Activated CD8-positive, alpha-beta T cell treated with anti-CD3 and anti-CD28 coated beads for 36 hours (primary cell): ENCODE results near the gene CASKIN1. TPM values are rescaled to one million over a fixed set of nuclear protein-coding genes. Genes with fewer than 3 reads are reported as not detected.

Experiments
- ATAC-seq: fragments of 200-7000 bp; cut with Tn5 transposase; one replicate; pipeline ENCODE4 v1.10.0; 2021; ENCODE audit warnings: mild to moderate bottlenecking, moderate library complexity
- CTCF ChIA-PET: fragments of 350-600 bp; sonication (Branson Sonifier 250); formaldehyde crosslinking; loops from one replicate; lab custom pipeline; 2021; ENCODE audit warnings: antibody characterized with exemption; lab: Charles Lee
- POLR2A ChIA-PET: fragments of 350-600 bp; sonication (Branson Sonifier 250); formaldehyde crosslinking; loops from one replicate; lab custom pipeline; 2021; ENCODE audit warnings: antibody characterized with exemption; lab: Charles Lee
- DNase-seq: peaks from one replicate; pipeline ENCODE4 v3.0.0-alpha.2; 2020
- H3K27ac Mint-ChIP-seq: one replicate; pipeline ENCODE4 v1.8.0; 2021; ENCODE audit warnings: mild to moderate bottlenecking, mixed read lengths
- H3K27me3 Mint-ChIP-seq: one replicate; pipeline ENCODE4 v1.8.0; 2021; ENCODE audit warnings: mixed read lengths
- H3K36me3 Mint-ChIP-seq: one replicate; pipeline ENCODE4 v1.8.0; 2021; ENCODE audit warnings: low read depth, mixed read lengths
- H3K4me1 Mint-ChIP-seq: one replicate; pipeline ENCODE4 v1.8.0; 2021; ENCODE audit warnings: low read depth, mixed read lengths
- H3K4me3 Mint-ChIP-seq: one replicate; pipeline ENCODE4 v1.8.0; 2021; ENCODE audit warnings: mild to moderate bottlenecking, moderate library complexity, mixed read lengths
- H3K9me3 Mint-ChIP-seq: one replicate; pipeline ENCODE4 v1.8.0; 2021; ENCODE audit warnings: mixed read lengths
- intact Hi-C: fragments of 100-400 bp; cut with micrococcal nuclease; formaldehyde crosslinking; loops from one replicate; pipeline ENCODE4 v1.10.0; 2022
- total RNA-seq, 2 experiments: library from RNA; stranded (reverse); gene quantifications; one replicate each; pipeline ENCODE4 v1.2.3, GENCODE V29; 2021
- TF ChIP-seq, protein P1 (sequence below): fragments of 200-600 bp; IDR thresholded peaks from one replicate; pipeline ENCODE4 v1.8.0; 2022; ENCODE audit warnings: antibody characterized with exemption, mild to moderate bottlenecking

CASKIN1 gene
- total RNA-seq, 2 experiments from 2014 or later, result 4.4 to 7.2 TPM

DNA sequence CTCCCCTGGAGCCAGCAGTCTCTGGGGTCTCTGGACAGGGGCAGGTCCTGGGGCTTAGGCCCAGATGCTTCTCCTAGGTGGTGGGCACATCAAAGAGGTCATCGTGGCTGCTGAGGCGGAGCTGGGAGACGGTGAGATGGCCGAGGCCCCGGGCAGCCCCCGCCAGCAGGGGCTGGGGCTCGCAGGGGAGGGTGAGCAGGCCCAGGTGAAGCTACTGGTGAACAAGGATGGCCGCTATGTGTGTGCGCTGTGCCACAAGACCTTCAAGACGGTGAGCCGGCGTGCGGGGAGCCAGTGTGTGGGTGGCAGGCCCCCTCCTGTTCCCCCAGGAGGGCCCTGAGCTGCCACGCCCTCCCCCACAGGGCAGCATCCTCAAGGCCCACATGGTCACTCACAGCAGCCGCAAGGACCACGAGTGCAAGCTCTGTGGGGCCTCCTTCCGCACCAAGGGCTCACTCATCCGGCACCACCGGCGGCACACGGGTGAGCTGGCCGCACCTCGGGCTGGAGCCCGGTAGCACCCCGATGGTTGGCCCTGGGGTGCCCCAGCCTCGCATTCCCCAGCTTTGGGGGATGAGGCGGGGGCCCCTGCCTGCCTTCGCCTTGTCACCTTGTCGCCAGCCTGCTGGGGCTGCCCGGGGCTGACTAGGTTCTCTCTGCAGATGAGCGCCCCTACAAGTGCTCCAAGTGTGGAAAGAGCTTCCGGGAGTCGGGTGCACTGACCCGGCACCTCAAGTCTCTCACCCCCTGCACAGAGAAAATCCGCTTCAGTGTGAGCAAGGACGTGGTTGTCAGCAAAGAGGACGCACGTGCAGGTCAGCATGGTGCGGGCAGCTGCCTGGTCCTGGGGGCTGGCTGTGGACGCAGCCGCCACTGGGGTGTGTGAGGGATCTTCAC lies 35.9 kb upstream of the CASKIN1 start:
- DNase-seq (no peak), ATAC-seq (no peak)
- TF ChIP-seq, protein P1, sequence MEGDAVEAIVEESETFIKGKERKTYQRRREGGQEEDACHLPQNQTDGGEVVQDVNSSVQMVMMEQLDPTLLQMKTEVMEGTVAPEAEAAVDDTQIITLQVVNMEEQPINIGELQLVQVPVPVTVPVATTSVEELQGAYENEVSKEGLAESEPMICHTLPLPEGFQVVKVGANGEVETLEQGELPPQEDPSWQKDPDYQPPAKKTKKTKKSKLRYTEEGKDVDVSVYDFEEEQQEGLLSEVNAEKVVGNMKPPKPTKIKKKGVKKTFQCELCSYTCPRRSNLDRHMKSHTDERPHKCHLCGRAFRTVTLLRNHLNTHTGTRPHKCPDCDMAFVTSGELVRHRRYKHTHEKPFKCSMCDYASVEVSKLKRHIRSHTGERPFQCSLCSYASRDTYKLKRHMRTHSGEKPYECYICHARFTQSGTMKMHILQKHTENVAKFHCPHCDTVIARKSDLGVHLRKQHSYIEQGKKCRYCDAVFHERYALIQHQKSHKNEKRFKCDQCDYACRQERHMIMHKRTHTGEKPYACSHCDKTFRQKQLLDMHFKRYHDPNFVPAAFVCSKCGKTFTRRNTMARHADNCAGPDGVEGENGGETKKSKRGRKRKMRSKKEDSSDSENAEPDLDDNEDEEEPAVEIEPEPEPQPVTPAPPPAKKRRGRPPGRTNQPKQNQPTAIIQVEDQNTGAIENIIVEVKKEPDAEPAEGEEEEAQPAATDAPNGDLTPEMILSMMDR, result no peak
- peaks cover 2% of the 10 kb centered on the region for H3K4me1 Mint-ChIP-seq
- intact Hi-C loops, result no loop called here
- no peak overlapping the region for H3K4me3 Mint-ChIP-seq
- peaks cover 30% of the 10 kb centered on the region for H3K36me3 Mint-ChIP-seq
- H3K9me3 Mint-ChIP-seq, result no peaks in the 10 kb centered on the region
- no peaks in the 10 kb centered on the region for H3K27me3 Mint-ChIP-seq
- H3K27ac Mint-ChIP-seq, result no peak overlapping the region
- POLR2A ChIA-PET, result interaction anchor here (0.8 to 3.4 kb wide), 3 partner anchors 17 to 21 kb away, joined by 3 to 19 read pairs (median 5); partner anchors contain the start of gene ECI1
- CTCF ChIA-PET, result no interaction called here

DNA sequence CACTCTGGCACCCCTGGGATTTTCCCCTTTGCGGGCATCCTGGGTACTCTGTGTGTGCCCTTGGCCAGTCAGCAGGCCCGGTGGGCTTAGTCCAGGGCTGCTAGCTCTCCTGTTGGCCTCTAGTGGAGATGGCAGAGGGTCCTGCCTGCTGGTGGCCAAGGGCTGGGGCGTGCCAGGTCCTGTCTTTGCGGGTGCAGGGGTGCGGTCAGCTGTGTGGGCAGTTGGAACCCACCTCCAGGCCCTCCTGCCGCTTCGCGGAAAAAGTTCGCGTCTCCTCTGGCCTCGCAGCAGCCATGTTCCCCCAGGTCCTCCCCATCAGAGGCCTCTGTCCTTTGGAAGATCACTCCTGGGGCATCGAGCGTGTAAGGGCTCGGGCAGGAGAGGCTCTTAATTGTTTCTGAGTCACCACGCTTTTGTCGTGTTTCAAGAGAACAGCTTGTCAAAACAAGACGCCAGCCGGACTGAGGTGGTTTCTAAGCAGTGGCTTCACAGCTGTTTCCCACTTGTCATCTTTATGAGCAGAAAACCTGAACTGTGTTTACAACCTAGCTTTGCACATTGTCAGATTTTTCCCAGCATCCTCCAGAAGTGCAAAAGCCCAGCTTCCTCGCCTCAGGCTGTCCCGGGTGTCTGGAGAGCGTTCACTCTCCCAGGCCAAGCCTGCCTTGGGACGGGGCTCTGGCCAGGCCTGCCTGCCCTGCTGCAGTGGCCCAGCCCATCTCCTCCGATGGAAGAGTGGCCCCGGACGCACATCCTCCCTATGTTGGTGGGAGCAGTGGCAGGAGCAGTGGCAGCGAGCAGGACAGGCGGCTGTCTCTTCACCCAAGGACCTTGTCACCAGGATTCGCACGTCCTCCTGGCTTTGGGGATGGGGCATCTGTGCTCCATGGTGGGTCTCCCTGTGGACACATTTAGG lies 34.9 kb upstream of the CASKIN1 start:
- H3K4me3 Mint-ChIP-seq, result no peak overlapping the region
- no peaks in the 10 kb centered on the region for H3K27me3 Mint-ChIP-seq
- peaks cover 2% of the 10 kb centered on the region for H3K4me1 Mint-ChIP-seq
- intact Hi-C loops, result no loop called here
- no peaks in the 10 kb centered on the region for H3K9me3 Mint-ChIP-seq
- ChIA-PET POLR2A (interaction anchor here (1.2 to 3.4 kb wide), 3 partner anchors 20 to 76 kb away, joined by 4 to 19 read pairs (median 4); partner anchors contain the start of genes BRICD5, ECI1 and TRAF7), CTCF (no interaction called here)
- no peak overlapping the region for H3K27ac Mint-ChIP-seq
- H3K36me3 Mint-ChIP-seq, result peaks cover 30% of the 10 kb centered on the region
- ATAC-seq, result no peak
- TF ChIP-seq, protein P1, result no peak
- no peak for DNase-seq

- no peak for ATAC-seq
- TF ChIP-seq, protein P1, result no peak
- peaks cover 5% of the 10 kb centered on the region for H3K4me1 Mint-ChIP-seq
- DNase-seq, result no peak
- no peak overlapping the region for H3K4me3 Mint-ChIP-seq
- no peak overlapping the region for H3K27ac Mint-ChIP-seq
- no peaks in the 10 kb centered on the region for H3K27me3 Mint-ChIP-seq
- no peaks in the 10 kb centered on the region for H3K9me3 Mint-ChIP-seq
- peaks cover 31% of the 10 kb centered on the region for H3K36me3 Mint-ChIP-seq
- ChIA-PET POLR2A (interaction anchor here (1.2 to 3.4 kb wide), 4 partner anchors 20 to 75 kb away, joined by 4 to 19 read pairs (median 4); partner anchors contain the start of genes BRICD5, ECI1 and TRAF7), CTCF (no interaction called here)
- intact Hi-C loops, result no loop called here
Measured at GRCh38 chr16:2230376-2230775, 34.0 kb upstream of the CASKIN1 start.

- Mint-ChIP-seq H3K27me3 (no peaks in the 10 kb centered on the region), H3K4me1 (peaks cover 5% of the 10 kb centered on the region), H3K36me3 (peaks cover 25% of the 10 kb centered on the region), H3K27ac (no peak overlapping the region), H3K9me3 (no peaks in the 10 kb centered on the region), H3K4me3 (no peak overlapping the region)
- POLR2A ChIA-PET, result interaction anchor here (1.2 to 3.4 kb wide), 4 partner anchors 19 to 75 kb away, joined by 4 to 19 read pairs (median 4); partner anchors contain the start of genes BRICD5, ECI1 and TRAF7
- intact Hi-C loops, result no loop called here
- DNase-seq, result no peak
- CTCF ChIA-PET, result no interaction called here
- TF ChIP-seq, protein P1, result no peak
- no peak for ATAC-seq
Measured at GRCh38 chr16:2229632-2230250, 33.3 kb upstream of the CASKIN1 start.
